ENCODE data around the gene PLA2G2D.

DNA sequence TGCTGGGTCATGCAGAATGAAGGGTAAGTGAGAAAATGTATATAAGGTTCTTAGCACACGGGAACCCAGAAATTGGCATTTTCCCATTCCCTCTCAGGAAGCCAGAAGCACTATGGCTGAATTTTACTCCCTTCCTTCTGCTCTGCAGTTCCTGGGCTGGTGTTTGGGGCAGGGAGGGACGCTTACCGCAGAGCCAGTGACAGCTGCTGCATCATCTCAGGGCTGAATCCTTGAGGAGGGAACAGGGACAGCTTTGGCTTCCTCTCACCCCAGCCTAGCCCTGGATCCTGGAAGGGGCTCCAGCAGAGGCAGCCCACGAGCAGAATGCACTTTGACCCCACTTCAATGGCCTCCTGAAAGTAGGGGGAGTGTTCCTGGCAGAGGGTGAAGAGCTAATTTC lies 12.0 kb downstream of the PLA2G2D start:
- TF ChIP-seq EZH2phosphoT487 (conservative IDR thresholded peaks at IDR 0.05; ENCODE audit: low read length), result no peak
- TF ChIP-seq, protein P1, sequence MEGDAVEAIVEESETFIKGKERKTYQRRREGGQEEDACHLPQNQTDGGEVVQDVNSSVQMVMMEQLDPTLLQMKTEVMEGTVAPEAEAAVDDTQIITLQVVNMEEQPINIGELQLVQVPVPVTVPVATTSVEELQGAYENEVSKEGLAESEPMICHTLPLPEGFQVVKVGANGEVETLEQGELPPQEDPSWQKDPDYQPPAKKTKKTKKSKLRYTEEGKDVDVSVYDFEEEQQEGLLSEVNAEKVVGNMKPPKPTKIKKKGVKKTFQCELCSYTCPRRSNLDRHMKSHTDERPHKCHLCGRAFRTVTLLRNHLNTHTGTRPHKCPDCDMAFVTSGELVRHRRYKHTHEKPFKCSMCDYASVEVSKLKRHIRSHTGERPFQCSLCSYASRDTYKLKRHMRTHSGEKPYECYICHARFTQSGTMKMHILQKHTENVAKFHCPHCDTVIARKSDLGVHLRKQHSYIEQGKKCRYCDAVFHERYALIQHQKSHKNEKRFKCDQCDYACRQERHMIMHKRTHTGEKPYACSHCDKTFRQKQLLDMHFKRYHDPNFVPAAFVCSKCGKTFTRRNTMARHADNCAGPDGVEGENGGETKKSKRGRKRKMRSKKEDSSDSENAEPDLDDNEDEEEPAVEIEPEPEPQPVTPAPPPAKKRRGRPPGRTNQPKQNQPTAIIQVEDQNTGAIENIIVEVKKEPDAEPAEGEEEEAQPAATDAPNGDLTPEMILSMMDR (IDR thresholded peaks at IDR 0.05; ENCODE audit: insufficient read depth, low read length, poor library complexity, severe bottlenecking), result no peak

Measured in SU-DHL-6 (cell line).